Loucy (cell line): Measurements from ENCODE around the gene PFN3.
"Not testable (repeated sequence)": the region's sequence is repeated elsewhere in the genome, so short reads cannot be mapped to it uniquely, and the experiment has no call there.

ENCODE experiments used
- H2AFZ ChIP-seq: fragments of 200-600 bp; sonication (generic); 2 replicates; pipeline ENCODE4 v1.6.0; 2016; ENCODE audit warnings: antibody characterized with exemption, mild to moderate bottlenecking, low read length, moderate library complexity
- H3F3A ChIP-seq: fragments of 200-600 bp; 2 replicates; pipeline ENCODE4 v1.6.0; 2016; ENCODE audit warnings: antibody characterized with exemption, low read depth, mild to moderate bottlenecking
- H3K27me3 ChIP-seq: fragments of 200-600 bp; sonication (generic); 2 replicates; pipeline ENCODE4 v1.6.1; 2014; ENCODE audit warnings: low read length, mild to moderate bottlenecking; ENCODE audit not compliant: insufficient read depth, poor library complexity, severe bottlenecking
- H3K36me3 ChIP-seq: fragments of 200-600 bp; sonication (generic); 2 replicates; pipeline ENCODE4 v1.6.1; 2016; ENCODE audit warnings: low read length; ENCODE audit not compliant: insufficient read depth
- H3K4me1 ChIP-seq: fragments of 200-600 bp; sonication (generic); 2 replicates; pipeline ENCODE4 v1.5.1; 2014; ENCODE audit warnings: low read length, mild to moderate bottlenecking; ENCODE audit not compliant: insufficient read depth, poor library complexity, severe bottlenecking
- H3K4me2 ChIP-seq: fragments of 200-600 bp; sonication (generic); 2 replicates; pipeline ENCODE4 v1.6.0; 2014; ENCODE audit warnings: antibody characterized with exemption, low read length, low read depth, mild to moderate bottlenecking; ENCODE audit not compliant: poor library complexity, severe bottlenecking
- H3K4me3 ChIP-seq: fragments of 200-600 bp; sonication (generic); 2 replicates; pipeline ENCODE4 v1.5.1; 2014; ENCODE audit warnings: low read length, mild to moderate bottlenecking, mixed read lengths; ENCODE audit not compliant: poor library complexity, severe bottlenecking
- H3K79me2 ChIP-seq: fragments of 200-600 bp; sonication (generic); 2 replicates; pipeline ENCODE4 v1.6.1; 2014; ENCODE audit warnings: low read length; ENCODE audit not compliant: insufficient read depth
- H3K9ac ChIP-seq: fragments of 200-600 bp; sonication (generic); 2 replicates; pipeline ENCODE4 v1.6.0; 2014; ENCODE audit warnings: mild to moderate bottlenecking, low read depth, low read length, moderate library complexity; ENCODE audit not compliant: poor library complexity, severe bottlenecking
- H3K9me2 ChIP-seq: fragments of 200-600 bp; sonication (generic); replicated peaks from 2 replicates; pipeline ENCODE4 v1.6.1; 2016; ENCODE audit warnings: low read depth, low read length, mixed read lengths
- H3K9me3 ChIP-seq: fragments of 200-600 bp; sonication (generic); 2 replicates; pipeline ENCODE4 v1.6.1; 2014; ENCODE audit warnings: mild to moderate bottlenecking, antibody characterized with exemption, low read length, low read depth; ENCODE audit not compliant: insufficient read depth
- H4K20me1 ChIP-seq: fragments of 200-600 bp; sonication (generic); 2 replicates; pipeline ENCODE4 v1.6.0; 2014; ENCODE audit warnings: antibody characterized with exemption, low read length, mild to moderate bottlenecking; ENCODE audit not compliant: insufficient read depth, poor library complexity, severe bottlenecking
- CTCF ChIP-seq: fragments of 200-600 bp; sonication (generic); conservative IDR thresholded peaks from 2 replicates; pipeline ENCODE4 v1.5.1; 2014; ENCODE audit warnings: mild to moderate bottlenecking, antibody characterized with exemption, low read length
- EZH2phosphoT487 ChIP-seq: fragments of 200-600 bp; IDR thresholded peaks from 2 replicates; pipeline ENCODE4 v1.6.1; 2018; ENCODE audit warnings: antibody characterized with exemption, mild to moderate bottlenecking, moderate library complexity, borderline replicate concordance

The PFN3 gene

DNA sequence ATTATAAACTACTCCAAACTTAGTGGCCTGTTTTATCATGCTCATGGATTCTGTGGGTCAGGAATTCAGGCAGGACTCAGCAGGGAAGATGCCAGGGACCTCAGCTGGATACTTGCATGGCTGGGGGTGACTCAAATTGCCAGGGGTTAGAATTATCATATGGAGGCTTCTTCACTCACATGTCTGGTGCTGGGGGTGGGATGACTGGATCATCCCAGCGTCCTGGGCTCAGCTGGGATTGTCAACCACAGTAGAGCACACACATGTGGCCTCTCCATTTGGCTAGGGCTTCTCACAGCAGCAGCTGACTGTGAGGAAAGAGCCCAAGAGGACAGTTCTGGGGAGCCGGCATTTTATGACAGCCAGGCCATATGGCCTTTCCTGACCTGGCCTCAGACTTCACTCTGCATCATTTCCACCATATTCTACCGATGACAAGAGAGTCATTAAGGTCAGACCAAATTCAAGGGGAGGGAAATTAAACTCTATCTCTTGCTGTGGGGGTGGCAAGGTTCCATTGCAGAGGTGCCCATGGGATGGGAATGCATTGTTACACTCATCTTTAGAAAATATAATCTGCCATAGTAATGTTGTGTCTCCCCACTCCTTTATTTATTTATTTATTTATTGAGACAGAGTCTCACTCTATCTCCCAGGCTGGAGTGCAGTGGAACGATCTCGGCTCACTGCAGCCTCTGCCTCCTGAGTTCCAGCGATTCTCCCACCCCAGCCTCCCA, 20.8 kb upstream of the PFN3 start:
- no peak for TF ChIP-seq EZH2phosphoT487
- TF ChIP-seq CTCF = no peak
- no peak overlapping the region for H3K9ac ChIP-seq
- H3K9me2 ChIP-seq = no peaks in the 10 kb centered on the region
- H2AFZ ChIP-seq = no peak overlapping the region
- no peaks in the 10 kb centered on the region for H3K36me3 ChIP-seq
- H3K4me3 ChIP-seq = no peak overlapping the region
- no peaks in the 10 kb centered on the region for H3F3A ChIP-seq
- H3K27me3 ChIP-seq = no peaks in the 10 kb centered on the region
- H4K20me1 ChIP-seq = no peaks in the 10 kb centered on the region
- H3K4me1 ChIP-seq = peaks cover 4% of the 10 kb centered on the region
- no peak overlapping the region for H3K4me2 ChIP-seq
- H3K9me3 ChIP-seq = no peaks in the 10 kb centered on the region
- H3K79me2 ChIP-seq = no peaks in the 10 kb centered on the region

DNA sequence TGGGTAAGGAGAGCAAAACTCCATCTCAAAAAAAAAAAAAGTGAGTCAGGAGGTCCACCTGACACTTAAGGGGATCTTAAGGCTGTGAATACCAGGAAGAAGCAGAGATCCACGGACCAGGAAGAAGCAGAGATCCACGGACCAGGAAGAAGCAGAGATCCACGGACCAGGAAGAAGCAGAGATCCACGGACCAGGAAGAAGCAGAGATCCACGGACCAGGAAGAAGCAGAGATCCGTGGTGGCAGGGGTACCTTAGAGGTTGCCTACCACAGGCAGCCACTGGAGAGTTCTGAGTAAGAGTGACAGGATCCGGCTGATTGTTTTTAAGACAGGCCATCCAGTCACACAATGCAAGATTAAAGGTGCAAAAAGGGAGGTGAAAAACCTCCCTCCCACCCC, 20.0 kb upstream of the PFN3 start:
- H3K9ac ChIP-seq, H3K36me3 ChIP-seq, H3K27me3 ChIP-seq, H3K9me3 ChIP-seq, H4K20me1 ChIP-seq, H3K4me1 ChIP-seq, H3F3A ChIP-seq, H2AFZ ChIP-seq, H3K79me2 ChIP-seq, H3K4me3 ChIP-seq, H3K4me2 ChIP-seq, H3K9me2 ChIP-seq: not testable (repeated sequence)

GRCh38 chr5:177419046-177419445, 18.6 kb upstream of the PFN3 start:
- H4K20me1 ChIP-seq = no peaks in the 10 kb centered on the region
- H3K4me3 ChIP-seq = no peak overlapping the region
- H3K4me2 ChIP-seq = no peak overlapping the region
- no peaks in the 10 kb centered on the region for H3K36me3 ChIP-seq
- H3F3A ChIP-seq = no peaks in the 10 kb centered on the region
- TF ChIP-seq CTCF (no peak), EZH2phosphoT487 (no peak)
- H3K9me2 ChIP-seq = no peaks in the 10 kb centered on the region
- no peak overlapping the region for H3K9ac ChIP-seq
- no peaks in the 10 kb centered on the region for H3K79me2 ChIP-seq
- H3K27me3 ChIP-seq = no peaks in the 10 kb centered on the region
- no peak overlapping the region for H2AFZ ChIP-seq
- no peaks in the 10 kb centered on the region for H3K4me1 ChIP-seq
- H3K9me3 ChIP-seq = no peaks in the 10 kb centered on the region

- H3K4me3 ChIP-seq, H2AFZ ChIP-seq, H3F3A ChIP-seq, H3K9ac ChIP-seq, H3K9me3 ChIP-seq, H3K4me1 ChIP-seq, H3K4me2 ChIP-seq, H3K36me3 ChIP-seq, H3K79me2 ChIP-seq, H3K9me2 ChIP-seq, H3K27me3 ChIP-seq, H4K20me1 ChIP-seq: not testable (repeated sequence)
Observed at GRCh38 chr5:177417081-177417480, 16.6 kb upstream of the PFN3 start.
